HG02884 (cell line): ENCODE results near the gene TSBP1.
"Not testable (repeated sequence)": the region's sequence is repeated elsewhere in the genome, so short reads cannot be mapped to it uniquely, and the experiment has no call there.

Source experiments
- ATAC-seq: cut with Tn5 transposase; IDR thresholded peaks from one replicate; pipeline ENCODE4 v1.9.1; 2021; ENCODE audit warnings: mild to moderate bottlenecking, moderate library complexity; ENCODE audit not compliant: unreplicated experiment

Gene TSBP1

GRCh38 chr6:32375739-32376529 lies 4.2 kb upstream of the TSBP1 start:
- ATAC-seq, result no peak

GRCh38 chr6:32371229-32371628 lies 474 bp downstream of the TSBP1 start:
- no peak for ATAC-seq

- no peak for ATAC-seq
These were observed 1.2 kb downstream of the TSBP1 start for GRCh38 chr6:32370505-32370904.

GRCh38 chr6:32369660-32370059 lies 2.0 kb downstream of the TSBP1 start:
- ATAC-seq, result no peak

GRCh38 chr6:32367644-32368043 lies 4.1 kb downstream of the TSBP1 start:
- ATAC-seq, result no peak

- ATAC-seq, result not testable (repeated sequence)
These were observed 12.5 kb downstream of the TSBP1 start for GRCh38 chr6:32359225-32359624.

- ATAC-seq, result not testable (repeated sequence)
These were observed 13.2 kb downstream of the TSBP1 start for GRCh38 chr6:32358548-32358947.

- ATAC-seq, result no peak
These were observed 16.7 kb downstream of the TSBP1 start for GRCh38 chr6:32355018-32355417.

- no peak for ATAC-seq
These were observed 18.4 kb downstream of the TSBP1 start for GRCh38 chr6:32353348-32353747.

GRCh38 chr6:32340242-32340641 lies 31.5 kb downstream of the TSBP1 start:
- ATAC-seq, result no peak

GRCh38 chr6:32337186-32337805 lies 34.4 kb downstream of the TSBP1 start:
- ATAC-seq, result no peak

GRCh38 chr6:32332433-32332832 lies 39.3 kb downstream of the TSBP1 start:
- no peak for ATAC-seq

- ATAC-seq, result no peak
These were observed 42.6 kb downstream of the TSBP1 start for GRCh38 chr6:32329141-32329540.

GRCh38 chr6:32327103-32327502 lies 44.6 kb downstream of the TSBP1 start:
- ATAC-seq, result no peak

- no peak for ATAC-seq
These were observed 53.2 kb downstream of the TSBP1 start for GRCh38 chr6:32318501-32318900.

- no peak for ATAC-seq
These were observed 54.2 kb downstream of the TSBP1 start for GRCh38 chr6:32317541-32317940.

- ATAC-seq, result no peak
These were observed 57.7 kb downstream of the TSBP1 start for GRCh38 chr6:32313964-32314363.

GRCh38 chr6:32298632-32299336 lies 72.9 kb downstream of the TSBP1 start:
- no peak for ATAC-seq

GRCh38 chr6:32294980-32295379 lies 76.7 kb downstream of the TSBP1 start:
- ATAC-seq, result not testable (repeated sequence)

- ATAC-seq, result no peak
These were observed 77.1 kb downstream of the TSBP1 start for GRCh38 chr6:32294566-32294965.

GRCh38 chr6:32293695-32294094 lies 78.0 kb downstream of the TSBP1 start:
- no peak for ATAC-seq

- no peak for ATAC-seq
These were observed 80.2 kb downstream of the TSBP1 start for GRCh38 chr6:32291543-32291942.
